ENCODE measurements around the gene CYFIP2. TPM values are rescaled to one million over a fixed set of nuclear protein-coding genes. Genes with fewer than 3 reads are reported as not detected.

CYFIP2 gene
- total RNA-seq, 1 donor from 2014 or later: 99.9 TPM

GRCh38 chr5:157342822-157343402, 77.0 kb downstream of the CYFIP2 start:
- H3K4me3 ChIP-seq (ENCODE audit: low read depth, low read length): no peak overlapping the region
- peak; percentile 49 for TF ChIP-seq CTCF (IDR thresholded peaks at IDR 0.05; ENCODE audit: insufficient read depth, low read length, poor library complexity, severe bottlenecking)
- DNase-seq (ENCODE audit: low read depth): no peak
- no peaks in the 10 kb centered on the region for H3K27me3 ChIP-seq (ENCODE audit: control insufficient read depth, insufficient read depth, low read length)
- no peaks in the 10 kb centered on the region for H3K36me3 ChIP-seq (ENCODE audit: control insufficient read depth, insufficient read depth, low read length)

GRCh38 chr5:157343842-157344790, 78.2 kb downstream of the CYFIP2 start:
- Histone ChIP-seq H3K36me3 (ENCODE audit: control insufficient read depth, insufficient read depth, low read length) (no peaks in the 10 kb centered on the region), H3K4me3 (ENCODE audit: low read depth, low read length) (no peak overlapping the region), H3K27me3 (ENCODE audit: control insufficient read depth, insufficient read depth, low read length) (no peaks in the 10 kb centered on the region)
- peak; percentile 31 for DNase-seq (ENCODE audit: low read depth)
- no peak for TF ChIP-seq CTCF (IDR thresholded peaks at IDR 0.05; ENCODE audit: insufficient read depth, low read length, poor library complexity, severe bottlenecking)

- TF ChIP-seq CTCF (IDR thresholded peaks at IDR 0.05; ENCODE audit: insufficient read depth, low read length, poor library complexity, severe bottlenecking): no peak
- DNase-seq (ENCODE audit: low read depth): no peak
- Histone ChIP-seq H3K27me3 (ENCODE audit: control insufficient read depth, insufficient read depth, low read length) (no peaks in the 10 kb centered on the region), H3K36me3 (ENCODE audit: control insufficient read depth, insufficient read depth, low read length) (no peaks in the 10 kb centered on the region), H3K4me3 (ENCODE audit: low read depth, low read length) (no peak overlapping the region)
These were observed 79.1 kb downstream of the CYFIP2 start for GRCh38 chr5:157345067-157345466.

- Histone ChIP-seq H3K36me3 (ENCODE audit: control insufficient read depth, insufficient read depth, low read length) (no peaks in the 10 kb centered on the region), H3K27me3 (ENCODE audit: control insufficient read depth, insufficient read depth, low read length) (no peaks in the 10 kb centered on the region), H3K4me3 (ENCODE audit: low read depth, low read length) (no peak overlapping the region)
- no peak for DNase-seq (ENCODE audit: low read depth)
- no peak for TF ChIP-seq CTCF (IDR thresholded peaks at IDR 0.05; ENCODE audit: insufficient read depth, low read length, poor library complexity, severe bottlenecking)
These were observed 79.6 kb downstream of the CYFIP2 start for GRCh38 chr5:157345485-157345884.

GRCh38 chr5:157347301-157348048, 81.6 kb downstream of the CYFIP2 start:
- H3K36me3 ChIP-seq (ENCODE audit: control insufficient read depth, insufficient read depth, low read length): no peaks in the 10 kb centered on the region
- no peak overlapping the region for H3K4me3 ChIP-seq (ENCODE audit: low read depth, low read length)
- H3K27me3 ChIP-seq (ENCODE audit: control insufficient read depth, insufficient read depth, low read length): no peaks in the 10 kb centered on the region
- no peak for TF ChIP-seq CTCF (IDR thresholded peaks at IDR 0.05; ENCODE audit: insufficient read depth, low read length, poor library complexity, severe bottlenecking)
- DNase-seq (ENCODE audit: low read depth): no peak
